Activated T-helper 1 cell treated with anti-CD3 and anti-CD28 coated beads, Interleukin-12 subunit alpha, Interleukin-12 subunit beta, Interleukin-2, Interleukin-4 antibody, amounts not matched to agents 30 ng/mL and 10 ng/mL and 1 ng/mL, durations not matched to agents 14 hours and 24 hours and 36 hours (primary cell): Measurements from ENCODE around the gene WASHC4. TPM values are rescaled to one million over a fixed set of nuclear protein-coding genes. Genes with fewer than 3 reads are reported as not detected.

Experiments
- DNase-seq: peaks from one replicate; pipeline ENCODE4 v3.0.0; 2021; ENCODE audit warnings: low spot score
- H3K27ac Mint-ChIP-seq: one replicate; pipeline ENCODE4 v1.8.0; 2021; ENCODE audit warnings: mild to moderate bottlenecking, mixed read lengths
- H3K27me3 Mint-ChIP-seq: one replicate; pipeline ENCODE4 v1.8.0; 2022; ENCODE audit warnings: mild to moderate bottlenecking, moderate library complexity, mixed read lengths; ENCODE audit not compliant: insufficient read depth
- H3K36me3 Mint-ChIP-seq: one replicate; pipeline ENCODE4 v1.8.0; 2021; ENCODE audit warnings: low read depth, mixed read lengths
- H3K4me1 Mint-ChIP-seq: one replicate; pipeline ENCODE4 v1.8.0; 2021; ENCODE audit warnings: low read depth, mixed read lengths
- H3K4me3 Mint-ChIP-seq: one replicate; pipeline ENCODE4 v1.8.0; 2021; ENCODE audit warnings: mild to moderate bottlenecking, moderate library complexity, mixed read lengths
- H3K9me3 Mint-ChIP-seq: one replicate; pipeline ENCODE4 v1.8.0; 2021; ENCODE audit warnings: mixed read lengths
- intact Hi-C: fragments of 100-400 bp; cut with micrococcal nuclease; formaldehyde crosslinking; loops from one replicate; pipeline ENCODE4 v1.15.1; 2024
- total RNA-seq: library from RNA; stranded (reverse); gene quantifications from 2 replicates; pipeline ENCODE4 v1.2.3, GENCODE V29; 2022

Gene WASHC4, protein sequence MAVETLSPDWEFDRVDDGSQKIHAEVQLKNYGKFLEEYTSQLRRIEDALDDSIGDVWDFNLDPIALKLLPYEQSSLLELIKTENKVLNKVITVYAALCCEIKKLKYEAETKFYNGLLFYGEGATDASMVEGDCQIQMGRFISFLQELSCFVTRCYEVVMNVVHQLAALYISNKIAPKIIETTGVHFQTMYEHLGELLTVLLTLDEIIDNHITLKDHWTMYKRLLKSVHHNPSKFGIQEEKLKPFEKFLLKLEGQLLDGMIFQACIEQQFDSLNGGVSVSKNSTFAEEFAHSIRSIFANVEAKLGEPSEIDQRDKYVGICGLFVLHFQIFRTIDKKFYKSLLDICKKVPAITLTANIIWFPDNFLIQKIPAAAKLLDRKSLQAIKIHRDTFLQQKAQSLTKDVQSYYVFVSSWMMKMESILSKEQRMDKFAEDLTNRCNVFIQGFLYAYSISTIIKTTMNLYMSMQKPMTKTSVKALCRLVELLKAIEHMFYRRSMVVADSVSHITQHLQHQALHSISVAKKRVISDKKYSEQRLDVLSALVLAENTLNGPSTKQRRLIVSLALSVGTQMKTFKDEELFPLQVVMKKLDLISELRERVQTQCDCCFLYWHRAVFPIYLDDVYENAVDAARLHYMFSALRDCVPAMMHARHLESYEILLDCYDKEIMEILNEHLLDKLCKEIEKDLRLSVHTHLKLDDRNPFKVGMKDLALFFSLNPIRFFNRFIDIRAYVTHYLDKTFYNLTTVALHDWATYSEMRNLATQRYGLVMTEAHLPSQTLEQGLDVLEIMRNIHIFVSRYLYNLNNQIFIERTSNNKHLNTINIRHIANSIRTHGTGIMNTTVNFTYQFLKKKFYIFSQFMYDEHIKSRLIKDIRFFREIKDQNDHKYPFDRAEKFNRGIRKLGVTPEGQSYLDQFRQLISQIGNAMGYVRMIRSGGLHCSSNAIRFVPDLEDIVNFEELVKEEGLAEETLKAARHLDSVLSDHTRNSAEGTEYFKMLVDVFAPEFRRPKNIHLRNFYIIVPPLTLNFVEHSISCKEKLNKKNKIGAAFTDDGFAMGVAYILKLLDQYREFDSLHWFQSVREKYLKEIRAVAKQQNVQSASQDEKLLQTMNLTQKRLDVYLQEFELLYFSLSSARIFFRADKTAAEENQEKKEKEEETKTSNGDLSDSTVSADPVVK
- 34.5 and 36.3 TPM in 2 replicates for total RNA-seq

DNA sequence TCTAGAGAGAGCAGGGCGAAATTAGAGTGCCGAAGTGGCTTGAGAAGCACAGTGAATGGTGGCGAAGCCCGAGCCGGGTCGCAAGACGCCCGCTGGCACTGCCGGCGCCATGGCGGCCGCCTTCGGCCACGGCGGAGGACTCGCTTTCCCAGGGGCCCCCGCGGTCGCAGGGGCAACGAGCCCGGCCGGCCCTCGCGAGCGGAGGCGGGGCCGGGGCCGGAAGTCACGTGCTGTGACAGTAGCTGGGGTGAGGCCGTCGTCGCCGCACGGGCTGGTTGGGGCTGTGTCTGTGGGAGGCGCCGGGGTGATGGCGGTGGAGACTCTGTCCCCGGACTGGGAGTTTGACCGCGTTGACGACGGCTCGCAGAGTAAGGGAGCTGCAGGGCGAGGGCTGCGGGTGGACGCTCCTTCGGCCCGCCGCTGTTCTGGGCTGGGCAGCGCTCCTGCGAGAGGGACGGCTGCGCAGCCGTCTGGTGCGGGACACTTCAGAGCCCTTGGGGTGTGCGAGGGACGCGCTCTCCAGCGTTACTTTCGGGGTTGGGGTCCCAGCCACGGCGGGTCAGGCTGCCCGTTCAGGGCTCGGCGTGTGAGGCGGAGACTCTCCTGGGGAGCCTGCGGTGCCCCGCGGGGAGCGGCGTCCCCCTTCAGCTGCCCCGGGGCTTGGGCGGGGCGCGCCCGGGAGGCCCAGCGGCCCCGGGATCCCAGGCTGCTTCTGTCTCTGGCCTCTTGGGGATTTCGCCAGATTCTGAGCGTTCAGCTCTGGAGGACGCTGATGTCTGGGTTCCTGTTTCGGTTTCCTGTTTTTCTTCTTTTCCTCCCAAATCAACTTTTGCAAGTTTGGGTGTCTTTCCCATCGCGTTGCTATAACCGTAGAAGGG is at the start of gene WASHC4:
WASHC4 (plus strand) TSS at position 238 of the 878 bp plus-strand sequence; CDS start at position 308, 70 bp downstream.
- intact Hi-C loops = loop anchor here (1.0 to 10.0 kb wide), 19 partner anchors 23 to 1987 kb away; partner anchors contain the start of genes ALDH1L2, C12orf42, C12orf75 and CHST11
- DNase-seq = peak; percentile 96
- H3K9me3 Mint-ChIP-seq = peaks cover 5% of the 10 kb centered on the region

DNA sequence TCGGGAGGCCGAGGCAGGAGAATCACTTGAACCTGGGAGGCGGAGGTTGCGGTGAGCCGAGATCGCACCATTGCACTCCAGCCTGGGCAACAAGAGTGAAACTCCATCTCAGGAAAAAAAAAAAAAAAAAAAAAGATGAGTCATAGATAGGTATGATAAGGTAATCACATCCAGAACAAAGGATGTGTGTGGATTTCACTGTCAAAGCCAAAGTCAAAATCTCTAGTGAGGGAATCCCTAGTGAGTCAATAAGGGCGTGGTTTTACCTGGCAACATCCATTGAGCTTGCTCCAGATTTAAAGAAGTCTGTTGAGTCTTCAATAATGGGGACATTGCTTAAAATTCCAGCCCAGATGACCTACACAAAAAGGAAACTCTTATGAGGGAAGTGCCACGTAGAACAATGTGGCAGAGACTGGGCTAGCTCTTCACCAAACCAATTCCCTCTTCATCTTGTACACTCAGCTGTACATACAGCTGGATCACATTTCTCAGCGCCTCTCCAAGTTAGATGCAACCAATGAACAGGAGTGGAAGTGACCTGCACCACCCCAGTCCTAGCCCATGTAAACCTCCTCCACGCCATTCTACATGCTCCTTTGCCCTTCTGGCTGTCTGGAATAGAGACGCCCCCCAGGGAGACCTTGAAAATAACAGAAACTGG is 46.7 kb upstream of the WASHC4 start:
- peaks cover 5% of the 10 kb centered on the region for H3K9me3 Mint-ChIP-seq
- no peak overlapping the region for H3K27ac Mint-ChIP-seq
- no peak overlapping the region for H3K4me3 Mint-ChIP-seq
- no peak for DNase-seq
- H3K4me1 Mint-ChIP-seq = peaks cover 7% of the 10 kb centered on the region
- peaks cover 2% of the 10 kb centered on the region for H3K36me3 Mint-ChIP-seq
- intact Hi-C loops = no loop called here
- H3K27me3 Mint-ChIP-seq = peaks cover 4% of the 10 kb centered on the region

More for the DNA sequence above, at the start of gene WASHC4:
- Mint-ChIP-seq H3K4me3 (peak within 1 kb of the TSS; percentile 95), H3K27me3 (peaks cover 24% of the 10 kb centered on the region), H3K4me1 (peaks cover 44% of the 10 kb centered on the region), H3K36me3 (peaks cover 14% of the 10 kb centered on the region), H3K27ac (peak within 1 kb of the TSS; percentile 94)

DNA sequence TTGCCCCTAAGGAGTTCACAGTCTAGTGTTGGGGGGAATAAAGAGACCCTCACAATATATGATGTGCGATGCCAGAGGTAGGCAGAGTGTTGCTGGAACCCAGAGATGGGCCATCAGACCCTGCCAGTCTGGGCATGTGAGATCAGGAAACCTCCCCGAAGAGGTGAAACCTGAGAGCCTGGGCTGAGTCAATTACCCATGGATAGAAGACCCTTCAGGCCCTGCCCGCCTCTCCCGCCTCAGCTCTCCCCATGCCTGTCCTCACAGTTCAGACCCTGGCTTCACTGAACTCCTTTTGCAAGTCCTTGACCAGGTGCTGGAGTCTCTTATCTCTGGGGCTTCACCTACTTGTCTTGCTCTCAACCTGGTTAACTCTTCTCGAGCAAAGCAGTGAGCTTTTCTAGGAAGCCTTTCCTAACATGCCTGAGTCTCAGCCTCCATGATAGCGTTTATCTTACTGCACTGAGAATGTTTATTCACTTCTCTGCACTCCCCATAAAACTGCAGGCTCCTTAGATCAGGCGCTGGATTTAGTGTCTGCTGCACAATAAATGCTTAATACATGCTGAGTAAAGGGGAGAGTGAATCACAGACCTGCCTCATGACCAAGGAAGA is 42.9 kb upstream of the WASHC4 start:
- Mint-ChIP-seq H3K4me3 (no peak overlapping the region), H3K4me1 (no peaks in the 10 kb centered on the region), H3K9me3 (no peaks in the 10 kb centered on the region), H3K36me3 (no peaks in the 10 kb centered on the region), H3K27ac (no peak overlapping the region), H3K27me3 (peaks cover 9% of the 10 kb centered on the region)
- no peak for DNase-seq
- intact Hi-C loops = no loop called here

DNA sequence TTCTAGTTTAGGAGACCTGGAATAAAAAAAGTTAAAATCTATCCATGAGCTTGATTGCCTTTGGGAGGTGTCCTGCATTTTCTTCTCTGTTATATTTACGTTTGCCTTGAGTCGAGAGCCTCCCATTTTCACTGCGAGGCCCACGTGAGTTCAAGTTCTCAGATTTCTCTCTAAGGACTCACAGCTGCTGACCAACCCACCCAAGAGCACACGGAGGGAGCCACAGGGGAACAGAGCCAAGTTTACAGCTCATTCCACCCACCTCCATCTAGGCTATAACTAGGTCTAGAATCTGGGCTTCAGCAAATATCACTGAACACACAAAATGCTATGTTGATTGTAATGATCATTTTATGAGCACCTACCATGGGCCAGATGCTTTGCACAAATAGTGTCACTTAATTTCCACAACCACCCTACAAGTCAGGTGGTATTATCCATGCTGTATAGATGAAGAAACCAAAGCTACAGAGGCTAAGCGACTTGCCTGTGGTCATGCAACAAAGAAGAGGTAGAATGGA is 40.0 kb upstream of the WASHC4 start:
- no peak overlapping the region for H3K4me3 Mint-ChIP-seq

DNA sequence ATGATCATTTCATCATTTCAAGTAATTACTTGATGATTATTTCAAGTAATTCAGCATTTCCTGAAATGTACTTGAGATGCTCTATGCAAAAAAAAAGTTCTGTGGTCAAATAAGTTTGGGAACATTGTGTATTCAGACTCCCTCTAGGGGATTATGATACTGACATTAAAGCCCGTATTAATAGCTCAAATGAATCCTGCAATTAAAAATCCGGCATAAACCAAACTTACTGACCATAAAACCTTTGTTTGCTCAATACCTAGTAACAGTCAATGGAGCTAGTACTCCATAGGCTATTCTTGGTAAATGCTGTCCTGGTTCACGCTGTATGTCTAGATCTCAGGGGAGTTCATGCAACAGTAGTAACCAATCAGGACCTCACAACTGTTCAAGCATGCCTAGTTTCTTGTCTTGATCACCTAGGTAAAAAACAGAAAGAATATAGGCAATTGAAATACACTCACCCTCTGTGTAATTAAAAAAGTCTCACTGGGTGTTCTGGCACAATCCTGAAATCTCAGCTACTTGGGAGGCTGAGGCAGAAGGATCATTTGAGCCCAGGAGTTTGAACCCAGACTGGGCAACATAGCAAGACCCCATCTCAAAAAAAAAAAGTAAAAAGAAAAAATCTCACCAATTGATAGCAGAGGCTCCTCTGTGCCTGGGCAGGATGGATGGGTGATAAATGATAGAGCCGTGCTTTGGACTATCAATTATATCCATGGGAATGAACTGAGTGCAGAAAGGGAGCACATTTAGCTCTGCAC is 37.4 kb upstream of the WASHC4 start:
- intact Hi-C loops = no loop called here
- Mint-ChIP-seq H3K27ac (no peak overlapping the region), H3K27me3 (peaks cover 8% of the 10 kb centered on the region), H3K4me3 (no peak overlapping the region), H3K36me3 (no peaks in the 10 kb centered on the region), H3K9me3 (no peaks in the 10 kb centered on the region), H3K4me1 (no peaks in the 10 kb centered on the region)
- no peak for DNase-seq

More for the DNA sequence above, 40.0 kb upstream of the WASHC4 start:
- H3K9me3 Mint-ChIP-seq = no peaks in the 10 kb centered on the region
- intact Hi-C loops = no loop called here
- H3K36me3 Mint-ChIP-seq = no peaks in the 10 kb centered on the region
- H3K27me3 Mint-ChIP-seq = peaks cover 11% of the 10 kb centered on the region
- DNase-seq = no peak
- no peak overlapping the region for H3K27ac Mint-ChIP-seq
- H3K4me1 Mint-ChIP-seq = no peaks in the 10 kb centered on the region

DNA sequence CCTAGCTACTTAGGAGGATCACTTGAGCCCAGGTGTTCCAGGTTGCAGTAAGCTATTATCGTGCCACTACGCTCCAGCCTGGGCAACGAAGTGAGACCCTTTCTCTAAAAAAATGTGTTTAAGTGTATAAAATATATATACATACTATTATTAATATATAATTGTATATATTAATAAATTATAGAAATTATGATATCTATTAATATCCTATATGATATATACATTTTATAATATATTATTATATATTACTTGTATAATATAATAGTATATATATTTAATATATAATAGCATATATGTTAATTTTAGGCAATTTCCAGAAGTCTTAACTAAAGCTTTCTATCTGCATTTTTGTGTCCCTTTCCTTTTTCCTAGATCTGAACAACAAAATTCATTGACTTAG is 35.5 kb upstream of the WASHC4 start:
- intact Hi-C loops = no loop called here

DNA sequence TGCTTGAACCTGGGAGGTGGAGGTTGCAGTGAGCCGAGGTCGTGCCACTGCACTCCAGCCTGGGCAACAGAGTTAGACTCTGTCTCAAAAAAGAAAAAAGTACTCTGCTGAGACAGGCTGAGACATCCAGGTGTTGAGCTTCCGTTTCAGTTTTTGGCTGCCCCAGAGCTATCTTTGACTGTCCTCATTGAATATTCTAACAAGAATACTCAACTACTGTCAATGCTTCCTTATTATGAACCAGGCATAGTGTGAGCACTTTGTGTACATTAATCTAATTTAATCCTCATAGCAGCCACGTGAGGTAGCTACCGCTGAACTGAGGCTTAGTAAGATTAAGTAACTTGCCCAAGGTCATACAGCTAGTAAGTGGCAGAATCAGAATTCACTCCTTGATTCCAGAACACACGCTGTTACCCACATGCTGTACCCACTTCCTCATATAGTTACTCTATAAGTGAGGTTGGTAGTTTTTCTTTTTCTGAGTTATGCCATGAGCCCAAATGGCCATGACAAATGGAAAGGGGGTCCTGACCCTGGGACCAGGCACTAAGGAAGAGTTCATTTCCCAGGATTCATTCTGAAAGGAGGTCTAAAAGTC is 34.5 kb upstream of the WASHC4 start:
- no peak overlapping the region for H3K4me3 Mint-ChIP-seq
- H3K27me3 Mint-ChIP-seq = peaks cover 3% of the 10 kb centered on the region
- H3K9me3 Mint-ChIP-seq = no peaks in the 10 kb centered on the region
- no peak overlapping the region for H3K27ac Mint-ChIP-seq
- H3K36me3 Mint-ChIP-seq = no peaks in the 10 kb centered on the region
- no peak for DNase-seq
- no peaks in the 10 kb centered on the region for H3K4me1 Mint-ChIP-seq
- intact Hi-C loops = no loop called here

More for the DNA sequence above, 35.5 kb upstream of the WASHC4 start:
- Mint-ChIP-seq H3K27me3 (peaks cover 3% of the 10 kb centered on the region), H3K4me1 (no peaks in the 10 kb centered on the region), H3K9me3 (no peaks in the 10 kb centered on the region), H3K36me3 (no peaks in the 10 kb centered on the region), H3K27ac (no peak overlapping the region), H3K4me3 (no peak overlapping the region)
- no peak for DNase-seq

DNA sequence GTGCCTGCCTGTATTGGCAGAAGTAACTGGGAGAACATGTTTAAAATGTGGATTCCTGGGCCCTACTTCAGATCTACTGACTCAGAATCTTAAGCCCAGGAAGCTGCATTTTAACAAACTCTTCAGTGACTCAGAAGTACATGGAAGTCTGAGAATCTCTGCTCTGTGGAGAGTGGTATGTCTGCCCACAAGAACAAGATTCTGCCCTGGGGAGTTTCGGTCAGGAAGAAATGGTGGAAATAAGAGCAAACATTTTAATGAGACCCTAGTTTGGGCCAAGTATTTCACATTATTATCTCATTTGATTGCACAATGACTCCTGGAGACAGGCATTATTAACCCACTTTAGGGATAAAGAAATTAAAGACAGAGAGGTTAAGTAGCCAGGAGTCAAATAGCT is 31.4 kb upstream of the WASHC4 start:
- no peaks in the 10 kb centered on the region for H3K36me3 Mint-ChIP-seq
- DNase-seq = no peak

DNA sequence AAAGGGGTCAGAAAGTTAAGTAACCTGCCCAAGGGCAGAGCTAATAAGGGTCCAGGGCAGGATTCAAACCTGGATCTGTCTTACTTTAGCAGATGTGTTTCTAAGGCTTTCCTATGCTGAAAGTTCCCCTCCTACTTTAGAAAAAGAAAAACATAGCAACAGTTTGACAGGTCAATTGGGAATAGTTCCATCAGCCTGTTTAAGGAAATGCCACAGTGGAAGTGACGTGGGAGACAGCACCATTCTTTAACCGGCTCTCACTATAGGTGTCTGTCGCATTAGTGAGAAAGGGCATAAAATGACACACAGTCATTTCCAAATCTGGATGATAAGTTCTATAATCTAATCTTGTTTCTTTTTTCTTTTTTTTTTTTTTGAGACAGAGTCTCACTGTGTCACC is 30.6 kb upstream of the WASHC4 start:
- H3K36me3 Mint-ChIP-seq = no peaks in the 10 kb centered on the region
- peaks cover 10% of the 10 kb centered on the region for H3K27me3 Mint-ChIP-seq
- no peaks in the 10 kb centered on the region for H3K9me3 Mint-ChIP-seq
- H3K4me3 Mint-ChIP-seq = no peak overlapping the region
- intact Hi-C loops = no loop called here
- H3K27ac Mint-ChIP-seq = no peak overlapping the region
- no peaks in the 10 kb centered on the region for H3K4me1 Mint-ChIP-seq
- DNase-seq = no peak

More for the DNA sequence above, 31.4 kb upstream of the WASHC4 start:
- H3K4me3 Mint-ChIP-seq = no peak overlapping the region
- H3K4me1 Mint-ChIP-seq = no peaks in the 10 kb centered on the region
- H3K9me3 Mint-ChIP-seq = no peaks in the 10 kb centered on the region
- no peak overlapping the region for H3K27ac Mint-ChIP-seq
- intact Hi-C loops = no loop called here
- H3K27me3 Mint-ChIP-seq = peaks cover 8% of the 10 kb centered on the region

DNA sequence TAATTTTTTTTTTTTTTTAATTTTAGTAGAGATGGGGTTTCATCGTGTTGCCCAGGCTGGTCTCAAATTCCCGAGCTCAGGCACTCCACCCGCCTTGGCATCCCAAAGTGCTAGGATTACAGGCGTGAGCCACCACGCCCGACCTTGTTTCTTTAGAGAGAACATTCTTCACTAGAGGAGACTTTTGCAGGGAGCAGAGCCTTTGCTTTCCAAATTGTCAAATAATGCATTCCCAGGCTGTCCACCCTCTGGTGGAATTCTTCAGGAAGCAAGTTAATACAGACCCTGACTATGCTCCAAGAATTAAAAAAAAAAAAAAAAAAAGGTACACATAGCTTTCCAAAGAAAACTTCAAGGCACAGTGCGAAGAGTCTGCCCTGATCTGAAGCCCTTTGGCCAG is 30.1 kb upstream of the WASHC4 start:
- Mint-ChIP-seq H3K4me1 (no peaks in the 10 kb centered on the region), H3K27ac (no peak overlapping the region), H3K27me3 (peaks cover 15% of the 10 kb centered on the region), H3K4me3 (no peak overlapping the region), H3K36me3 (no peaks in the 10 kb centered on the region), H3K9me3 (no peaks in the 10 kb centered on the region)
- no peak for DNase-seq
- intact Hi-C loops = no loop called here
